ENCODE results near the gene LTB. TPM values are rescaled to one million over a fixed set of nuclear protein-coding genes. Genes with fewer than 3 reads are reported as not detected.

LTB gene
- total and polyA plus RNA-seq, 9 of the 15 experiments (the other 6 are each of a cell fraction or from before 2014, with no cell fraction given) = 0.07 to 0.51 TPM; not detected in 7

GRCh38 chr6:31580807-31581433, 1.3 kb downstream of the LTB start (continued):
- TF ChIP-seq ATF1 (CRISPR knock-in tag; IDR thresholded peaks at IDR 0.05) (peak; percentile 28; the same call in 1 of the 2 replicates), ATF1 (tag; IDR thresholded peaks at IDR 0.05) (peak; percentile 89), SRF (CRISPR knock-in tag; IDR thresholded peaks at IDR 0.05) (peak in 1 of 2 experiments; percentile 38; a peak in 1 of 4 replicates), ZNF282 (CRISPR knock-in tag; IDR thresholded peaks at IDR 0.05) (no peak), MXI1 (IDR thresholded peaks at IDR 0.05; ENCODE audit: low read depth, low read length) (no peak), PRMT5 (CRISPR knock-in tag; IDR thresholded peaks at IDR 0.05) (no peak), FUS (optimal IDR thresholded peaks at IDR 0.05; ENCODE audit: low read depth, low read length) (no peak), SFPQ (IDR thresholded peaks at IDR 0.05; ENCODE audit: low read depth, low read length) (no peak), DACH1 (IDR thresholded peaks at IDR 0.05; ENCODE audit: partially characterized antibody) (no peak), POLR2G (IDR thresholded peaks at IDR 0.05; ENCODE audit: low read depth, low read length) (peak; percentile 95), E2F5 (CRISPR knock-in tag; IDR thresholded peaks at IDR 0.05) (peak; percentile 96), RERE (CRISPR knock-in tag; IDR thresholded peaks at IDR 0.05; ENCODE audit: borderline replicate concordance) (no peak), TSHZ1 (CRISPR knock-in tag; IDR thresholded peaks at IDR 0.05) (no peak), ZNF584 (CRISPR knock-in tag; IDR thresholded peaks at IDR 0.05; ENCODE audit: low read depth) (peak; percentile 23; the same call in 1 of the 2 replicates), HES1 (IDR thresholded peaks at IDR 0.05; ENCODE audit: low read depth) (no peak)

Data from K562 (cell line).